HepG2 (cell line): ENCODE results near the gene GRM6. TPM values are rescaled to one million over a fixed set of nuclear protein-coding genes. Genes with fewer than 3 reads are reported as not detected.
A peak's percentile ranks its signal among the peaks of the same experiment; 100 is the strongest.

Experiments
- BRF2 ChIP-seq: sonication (generic); formaldehyde crosslinking; IDR thresholded peaks from 2 replicates; pipeline ENCODE4 v1.8.1; 2022; ENCODE audit warnings: mild to moderate bottlenecking, missing genetic modification reagents
- CBX5 ChIP-seq: sonication (generic); formaldehyde crosslinking; IDR thresholded peaks from 2 replicates; pipeline ENCODE4 v1.4.0; 2020; ENCODE audit warnings: missing genetic modification reagents, borderline replicate concordance
- CENPBD1 ChIP-seq: sonication (generic); formaldehyde crosslinking; IDR thresholded peaks from 2 replicates; pipeline ENCODE4 v1.8.0; 2022; ENCODE audit warnings: missing genetic modification reagents, low read depth, mild to moderate bottlenecking, borderline replicate concordance
- CSRNP1 ChIP-seq: sonication (generic); formaldehyde crosslinking; IDR thresholded peaks from 2 replicates; pipeline ENCODE4 v1.8.1; 2023; ENCODE audit warnings: mild to moderate bottlenecking, missing genetic modification reagents
- CTCF ChIP-seq: sonication (generic); formaldehyde crosslinking; IDR thresholded peaks from 2 replicates; pipeline ENCODE4 v1.5.0; 2020; ENCODE audit warnings: mild to moderate bottlenecking, missing genetic modification reagents, moderate library complexity
- HDAC1 ChIP-seq: sonication (generic); formaldehyde crosslinking; IDR thresholded peaks from 2 replicates; pipeline ENCODE4 v1.5.1; 2020; ENCODE audit warnings: mild to moderate bottlenecking, missing genetic modification reagents
- HNF4A ChIP-seq: sonication (generic); formaldehyde crosslinking; IDR thresholded peaks from 2 replicates; pipeline ENCODE4 v1.4.0; 2020; ENCODE audit warnings: missing genetic modification reagents
- KDM6A ChIP-seq: IDR thresholded peaks from 2 replicates; pipeline ENCODE4 v1.6.1; 2016; ENCODE audit warnings: low read depth
- KLF9 ChIP-seq: IDR thresholded peaks from 2 replicates; pipeline ENCODE4 v1.6.1; 2016; ENCODE audit warnings: low read depth
- PAWR ChIP-seq: sonication (generic); formaldehyde crosslinking; IDR thresholded peaks from 2 replicates; pipeline ENCODE4 v1.4.0; 2020; ENCODE audit warnings: missing genetic modification reagents, mild to moderate bottlenecking, borderline replicate concordance
- PLRG1 ChIP-seq: fragments of 450-650 bp; conservative IDR thresholded peaks from 2 replicates; pipeline ENCODE4 v1.6.1; 2016
- PREB ChIP-seq: sonication (generic); formaldehyde crosslinking; IDR thresholded peaks from 2 replicates; pipeline ENCODE4 v1.4.0; 2020; ENCODE audit warnings: missing genetic modification reagents
- SALL2 ChIP-seq: sonication (generic); formaldehyde crosslinking; IDR thresholded peaks from 2 replicates; pipeline ENCODE4 v1.8.1; 2023; ENCODE audit warnings: mild to moderate bottlenecking, missing genetic modification reagents, inconsistent platforms
- TMF1 ChIP-seq: sonication (generic); formaldehyde crosslinking; IDR thresholded peaks from 2 replicates; pipeline ENCODE4 v1.8.1; 2022; ENCODE audit warnings: low read depth, missing genetic modification reagents
- TOPORS ChIP-seq: sonication (generic); formaldehyde crosslinking; IDR thresholded peaks from 2 replicates; pipeline ENCODE4 v1.8.0; 2023; ENCODE audit warnings: mild to moderate bottlenecking, missing genetic modification reagents
- ZNF12 ChIP-seq: sonication (generic); formaldehyde crosslinking; IDR thresholded peaks from 2 replicates; pipeline ENCODE4 v1.5.0; 2020; ENCODE audit warnings: missing genetic modification reagents
- ZNF160 ChIP-seq: sonication (generic); formaldehyde crosslinking; IDR thresholded peaks from 2 replicates; pipeline ENCODE4 v1.8.0; 2022; ENCODE audit warnings: mild to moderate bottlenecking, inconsistent platforms, missing genetic modification reagents
- ZNF20 ChIP-seq: sonication (generic); formaldehyde crosslinking; IDR thresholded peaks from 2 replicates; pipeline ENCODE4 v1.4.0; 2020; ENCODE audit warnings: mild to moderate bottlenecking, moderate library complexity, missing genetic modification reagents
- ZNF878 ChIP-seq: sonication (generic); formaldehyde crosslinking; IDR thresholded peaks from 2 replicates; pipeline ENCODE4 v1.8.1; 2023; ENCODE audit warnings: mild to moderate bottlenecking, missing genetic modification reagents, moderate library complexity
- ZNF891 ChIP-seq: sonication (generic); formaldehyde crosslinking; IDR thresholded peaks from 2 replicates; pipeline ENCODE4 v1.5.0; 2020; ENCODE audit warnings: mild to moderate bottlenecking, missing genetic modification reagents
- ZZZ3 ChIP-seq: sonication (generic); formaldehyde crosslinking; IDR thresholded peaks from 2 replicates; pipeline ENCODE4 v1.4.0; 2020; ENCODE audit warnings: missing genetic modification reagents, mild to moderate bottlenecking, borderline replicate concordance
- polyA plus RNA-seq, 8 experiments: library from polyadenylated mRNA; depleted of rRNA in 3 of 8; stranded (reverse) in 7 of 8; unstranded in 1 of 8; fragments of >200 nt; fragmentation: Illumina TruSeq in 4 of 8; extraction: Trizol in 4 of 8; gene quantifications; 2 replicates each; pipeline versions ENCODE4 v1.2.1 to v1.2.3, GENCODE V29; 2011 to 2016; ENCODE audit warnings: low read depth in 4 of 8, missing spikeins in 1 of 8, mixed read lengths in 1 of 8; ENCODE audit not compliant: insufficient read depth in 1 of 8
- total RNA-seq, 5 experiments: library from RNA; depleted of rRNA; stranded (reverse); fragments of >200 nt; fragmentation: Illumina TruSeq; extraction: Trizol; gene quantifications; 2 replicates each; pipeline ENCODE4 v1.2.3, GENCODE V29; 2016; ENCODE audit warnings: low read depth in 1 of 5

Gene GRM6
- total and polyA plus RNA-seq, 2 of the 13 experiments (the other 11 are each of a cell fraction or from before 2014, with no cell fraction given): not detected

GRCh38 chr5:179023528-179024189, 28.5 kb upstream of the GRM6 start, which contains the start of gene ZNF879 (continued):
- peak; percentile 78; the same call in 1 of the 2 replicates for TF ChIP-seq BRF2 (CRISPR knock-in tag)
- TF ChIP-seq TMF1: no peak
- TF ChIP-seq KLF9 (CRISPR knock-in tag): no peak
- TF ChIP-seq ZNF160 (CRISPR knock-in tag): no peak
- TF ChIP-seq CSRNP1 (CRISPR knock-in tag): no peak
- TF ChIP-seq KDM6A (CRISPR knock-in tag): no peak
- TF ChIP-seq CBX5 (CRISPR knock-in tag): no peak
- TF ChIP-seq TOPORS: peak; percentile 70; the same call in 1 of the 2 replicates
- peak; percentile 25; the same call in 1 of the 2 replicates for TF ChIP-seq HDAC1
- no peak for TF ChIP-seq ZNF878 (CRISPR knock-in tag)
- TF ChIP-seq ZZZ3 (CRISPR knock-in tag): no peak
- no peak for TF ChIP-seq CTCF (CRISPR knock-in tag)
- no peak for TF ChIP-seq PLRG1
- no peak for TF ChIP-seq ZNF12
- TF ChIP-seq PREB (CRISPR knock-in tag): no peak
- TF ChIP-seq HNF4A (CRISPR knock-in tag): no peak
- no peak for TF ChIP-seq CENPBD1 (CRISPR knock-in tag)
- no peak for TF ChIP-seq ZNF20
- no peak for TF ChIP-seq PAWR (CRISPR knock-in tag)
- peak; percentile 58; the same call in 1 of the 2 replicates for TF ChIP-seq SALL2 (CRISPR knock-in tag)
- peak; percentile 75; the same call in 1 of the 2 replicates for TF ChIP-seq ZNF891
